GM21786 (cell line): ENCODE measurements around the gene MYO18A.

Source experiments
- ATAC-seq: cut with Tn5 transposase; IDR thresholded peaks from one replicate; pipeline ENCODE4 v1.9.1; 2021; ENCODE audit not compliant: unreplicated experiment

MYO18A gene

DNA sequence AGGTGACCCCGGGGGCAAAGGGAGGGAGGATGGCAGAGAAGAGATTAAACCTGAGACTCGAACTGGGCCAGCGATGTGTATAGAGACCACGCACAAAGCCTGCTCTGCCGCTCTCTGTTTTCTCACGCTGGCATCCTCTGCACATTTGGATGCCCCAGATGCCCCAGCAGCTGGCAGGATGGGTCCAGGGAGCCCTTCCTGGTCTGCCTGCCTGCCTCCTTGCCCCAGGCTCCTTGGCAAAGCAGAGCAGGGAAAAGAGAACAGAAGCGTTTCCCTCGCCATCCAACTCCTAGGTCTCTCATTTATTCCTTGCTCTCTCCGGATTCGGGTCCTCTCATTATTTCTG is 142.5 kb downstream of the MYO18A start:
- no peak for ATAC-seq

DNA sequence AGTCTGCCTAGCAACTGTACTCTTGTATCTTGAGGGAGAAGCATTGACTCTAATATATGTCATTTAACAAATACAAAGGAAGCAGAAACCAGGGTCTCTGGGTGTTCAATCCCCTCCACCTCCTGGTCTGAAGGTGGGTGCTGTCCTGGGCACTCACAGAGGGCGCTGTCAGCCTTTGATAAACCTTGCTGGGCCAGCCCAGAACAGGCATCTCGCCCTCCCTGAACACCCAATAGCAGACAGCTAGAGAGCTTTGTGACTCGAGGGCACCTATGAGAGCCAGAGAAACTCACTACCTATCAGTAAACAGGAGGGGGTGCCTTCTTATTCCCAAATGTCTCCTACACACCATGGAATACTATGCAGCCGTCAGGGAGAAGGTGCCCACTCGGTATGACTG is 143.6 kb downstream of the MYO18A start:
- ATAC-seq: no peak

DNA sequence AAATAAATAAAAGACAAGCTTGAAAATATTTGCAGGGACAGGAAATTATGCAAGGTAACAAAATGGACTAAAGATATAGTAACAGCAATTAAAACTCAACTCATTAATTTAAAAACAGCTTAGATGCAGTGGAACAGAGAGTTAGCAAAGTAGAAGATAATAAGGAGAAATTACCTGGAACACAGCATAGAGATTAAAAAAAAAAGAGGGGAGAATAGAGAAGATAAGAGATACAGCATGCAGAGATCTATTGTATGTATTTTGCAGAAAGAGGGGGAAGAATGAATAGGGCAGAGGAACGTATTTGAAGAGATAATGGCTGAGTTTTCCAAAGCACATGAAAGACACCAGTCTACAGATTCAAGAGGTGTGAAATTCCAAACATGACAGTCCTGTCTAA is 145.7 kb downstream of the MYO18A start:
- ATAC-seq: no peak

DNA sequence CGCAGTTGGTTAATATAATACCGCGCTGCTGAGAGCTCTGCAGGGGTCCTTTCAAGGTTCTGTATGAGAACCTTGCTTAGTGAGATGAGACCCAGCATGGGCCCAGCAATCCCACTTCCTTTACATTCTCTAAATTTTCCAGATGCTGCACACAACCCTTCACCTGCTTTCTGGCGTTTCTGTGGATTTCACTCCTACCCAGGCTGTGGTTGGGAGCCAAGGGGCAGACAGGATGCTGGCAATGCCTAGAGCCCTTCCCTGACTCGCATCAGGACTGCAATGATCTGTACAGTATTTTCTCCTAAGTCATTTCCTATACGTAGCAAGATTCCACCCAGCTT is 147.4 kb downstream of the MYO18A start:
- no peak for ATAC-seq

DNA sequence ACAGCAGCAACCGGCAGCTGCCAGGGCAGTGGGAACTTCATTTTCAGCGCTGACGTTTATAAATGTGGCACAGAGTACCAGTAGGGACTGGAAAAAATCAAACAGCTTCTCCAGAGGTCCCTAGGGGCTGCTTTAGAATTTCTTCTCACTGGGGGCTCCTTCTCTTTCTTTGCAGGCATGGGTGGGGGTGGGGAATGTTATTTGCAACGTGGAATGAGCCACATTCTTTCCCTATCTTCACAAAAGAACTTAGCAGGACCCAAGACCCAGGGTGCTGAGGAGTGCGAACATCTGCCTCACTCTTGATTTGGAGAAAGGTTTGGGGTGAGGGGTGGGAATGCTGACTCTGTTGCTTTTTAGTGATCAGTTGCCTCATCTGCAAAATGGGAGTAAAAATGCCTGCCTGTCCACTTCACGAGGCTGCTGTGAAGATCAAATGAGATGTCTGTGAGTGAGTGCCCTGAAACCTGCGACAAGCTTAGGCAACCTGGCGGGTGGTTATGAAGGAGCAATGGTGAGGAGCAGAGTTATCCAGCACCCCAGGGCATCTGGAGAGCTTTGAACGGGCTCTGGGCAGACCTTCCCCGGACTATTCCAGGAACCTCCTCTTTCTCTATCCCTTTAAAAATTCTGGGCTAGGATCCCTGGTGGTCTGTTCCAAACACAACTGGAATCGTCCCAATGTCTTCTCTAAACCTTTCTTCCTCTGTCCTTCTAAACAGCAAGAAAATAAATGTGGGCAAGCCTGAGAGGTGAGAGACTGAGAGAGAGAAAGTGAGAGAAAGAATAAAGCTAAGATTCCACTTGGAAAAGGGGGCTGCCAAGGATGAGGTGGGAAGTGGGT is 148.0 kb downstream of the MYO18A start:
- no peak for ATAC-seq

DNA sequence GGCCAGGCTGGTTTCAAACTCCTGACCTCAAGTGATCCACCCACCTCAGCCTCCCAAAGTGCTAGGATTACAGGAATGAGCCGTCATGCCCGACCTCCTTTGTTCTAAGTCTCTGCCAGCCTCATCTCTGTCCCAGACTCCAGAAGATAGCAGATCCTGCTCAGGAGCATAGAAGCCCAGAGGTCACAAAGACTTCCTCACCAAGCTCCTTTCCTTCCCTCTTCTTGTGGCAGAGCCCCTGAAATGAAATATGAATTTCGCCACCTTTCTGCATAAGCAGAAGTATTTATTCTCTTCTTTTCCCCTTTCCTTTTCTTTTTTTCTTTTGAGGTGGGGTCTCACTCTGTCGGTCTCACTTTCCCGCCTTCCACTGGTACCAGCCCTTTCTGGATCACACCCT is 148.7 kb downstream of the MYO18A start:
- ATAC-seq: no peak

DNA sequence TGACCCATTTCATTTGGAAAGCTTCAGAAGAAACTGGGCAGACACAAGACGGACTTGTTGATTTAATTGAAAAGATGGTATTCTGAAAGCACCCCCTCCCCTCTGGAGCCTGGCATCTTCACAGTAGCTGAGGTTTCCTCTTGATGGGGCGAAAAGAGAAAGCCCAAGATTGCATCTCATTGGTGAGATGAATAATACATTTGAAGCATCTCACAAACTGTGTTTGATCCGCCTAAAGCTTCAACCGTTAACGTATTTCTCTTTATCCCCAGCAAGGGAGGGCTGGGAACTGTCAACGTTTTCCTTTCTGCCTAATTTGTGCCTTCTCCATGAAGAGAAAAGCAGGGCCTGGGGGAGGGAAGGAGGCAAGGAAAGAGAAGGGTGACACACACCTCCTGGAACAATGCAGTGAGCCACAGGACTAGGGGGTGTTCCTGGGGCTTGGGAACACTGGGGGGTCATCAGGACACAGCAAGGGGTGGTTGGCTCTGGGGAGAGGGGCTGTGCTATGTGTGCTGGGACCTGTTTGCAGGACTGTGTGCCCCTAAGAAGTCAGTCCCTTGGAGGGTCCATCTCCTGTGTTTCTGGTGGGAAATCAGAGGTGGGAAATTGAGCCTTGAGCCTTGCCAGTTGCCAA is 155.8 kb downstream of the MYO18A start:
- ATAC-seq: no peak

DNA sequence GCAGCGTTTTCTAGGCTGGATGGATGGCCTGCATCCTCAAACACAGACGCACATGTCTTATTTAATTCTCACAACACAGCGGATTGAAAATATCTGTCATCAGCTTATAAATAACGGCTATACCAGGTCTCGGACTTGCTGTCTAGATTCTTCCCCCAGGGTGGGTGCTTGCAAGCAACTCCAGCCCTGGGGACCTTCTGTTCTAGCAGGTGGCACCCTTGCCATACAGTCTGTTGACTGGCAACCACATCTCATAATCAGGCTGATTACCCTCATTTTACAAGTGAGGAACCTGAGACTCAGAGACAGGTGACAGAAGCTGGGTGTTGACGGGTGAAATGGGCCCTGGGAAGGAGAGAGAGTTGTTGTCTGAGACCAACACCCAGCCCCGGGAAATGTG is 158.1 kb downstream of the MYO18A start:
- no peak for ATAC-seq

DNA sequence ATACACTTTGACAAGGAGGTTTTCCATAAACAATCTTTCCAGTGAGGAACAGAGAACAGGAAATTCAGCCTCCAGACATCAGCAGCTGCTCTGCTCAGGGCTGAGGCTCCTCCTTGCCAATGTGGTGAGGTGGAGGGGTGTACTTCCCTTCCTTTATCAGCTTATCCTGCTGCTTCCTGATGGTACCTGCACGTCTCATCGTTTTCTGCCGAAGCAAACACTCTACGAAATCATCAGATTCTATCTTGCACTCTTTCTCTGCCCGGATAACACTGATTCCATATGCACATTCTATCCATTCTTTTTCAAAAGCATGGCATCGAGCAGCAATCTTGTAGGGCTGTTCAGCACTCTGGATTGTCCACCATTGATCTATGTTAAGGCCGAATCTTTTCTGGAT is 159.0 kb downstream of the MYO18A start:
- no peak for ATAC-seq
